Cardiac muscle cell (in vitro differentiated cells and primary cell): ENCODE data around the gene NRTN. TPM values are rescaled to one million over a fixed set of nuclear protein-coding genes. Genes with fewer than 3 reads are reported as not detected.

ENCODE experiments used
- DNase-seq, 2 donors: peaks; one replicate each; pipeline versions ENCODE4 v3.0.0 to v3.0.0-alpha.2; 2010 to 2017; ENCODE audit warnings: low read depth in 1 of 2, low spot score in 1 of 2
- H3K27ac ChIP-seq: fragments of 200-600 bp; sonication (generic); 2 replicates; pipeline ENCODE4 v1.5.1; 2016
- H3K27me3 ChIP-seq: fragments of 200-600 bp; sonication (generic); 2 replicates; pipeline ENCODE4 v1.6.0; 2016; ENCODE audit warnings: control low read depth
- H3K36me3 ChIP-seq: fragments of 200-600 bp; sonication (generic); 2 replicates; pipeline ENCODE4 v1.5.1; 2016; ENCODE audit warnings: control low read depth
- H3K4me1 ChIP-seq: fragments of 200-600 bp; sonication (generic); 2 replicates; pipeline ENCODE4 v1.8.1; 2017; ENCODE audit warnings: low read depth, mild to moderate bottlenecking, mixed run types
- H3K4me3 ChIP-seq: fragments of 200-600 bp; sonication (generic); 2 replicates; pipeline ENCODE4 v1.5.1; 2016; ENCODE audit warnings: mild to moderate bottlenecking
- H3K9me3 ChIP-seq: fragments of 200-600 bp; sonication (generic); 2 replicates; pipeline ENCODE4 v1.5.1; 2017; ENCODE audit warnings: low read depth, mild to moderate bottlenecking, control low read depth
- CTCF ChIP-seq: IDR thresholded peaks from 2 replicates; pipeline ENCODE4 v1.5.1; 2012; ENCODE audit warnings: low read depth, mild to moderate bottlenecking, low read length
- polyA plus RNA-seq: library from polyadenylated mRNA; unstranded; fragments of >200 nt; fragmentation: Nextera tagmentation; extraction: Ambion mirVana; gene quantifications from 2 replicates; pipeline ENCODE4 v1.2.1, GENCODE V29; 2016
- total RNA-seq: library from RNA; depleted of rRNA; stranded (reverse); fragments of >200 nt; gene quantifications from 2 replicates; pipeline ENCODE4 v1.2.3, GENCODE V29; 2016

Gene NRTN
- total and polyA plus RNA-seq, 2 experiments from 2014 or later: 36.1 to 68.2 TPM

- no peaks in the 10 kb centered on the region for H3K27me3 ChIP-seq
- H3K4me3 ChIP-seq: no peak overlapping the region
- H3K9me3 ChIP-seq: no peaks in the 10 kb centered on the region
- H3K4me1 ChIP-seq: no peaks in the 10 kb centered on the region
- no peak overlapping the region for H3K27ac ChIP-seq
- TF ChIP-seq CTCF: no peak
- H3K36me3 ChIP-seq: no peaks in the 10 kb centered on the region
- DNase-seq: no peak
Measured at GRCh38 chr19:5814123-5814851, 9.4 kb downstream of the NRTN start.

GRCh38 chr19:5814852-5815246 is 10.0 kb downstream of the NRTN start:
- no peaks in the 10 kb centered on the region for H3K27me3 ChIP-seq
- H3K27ac ChIP-seq: no peak overlapping the region
- H3K4me1 ChIP-seq: no peaks in the 10 kb centered on the region
- H3K4me3 ChIP-seq: no peak overlapping the region
- no peaks in the 10 kb centered on the region for H3K36me3 ChIP-seq
- DNase-seq: no peak
- H3K9me3 ChIP-seq: no peaks in the 10 kb centered on the region
- no peak for TF ChIP-seq CTCF

- no peaks in the 10 kb centered on the region for H3K36me3 ChIP-seq
- H3K4me1 ChIP-seq: peaks cover 4% of the 10 kb centered on the region
- H3K27ac ChIP-seq: no peak overlapping the region
- DNase-seq: no peak
- TF ChIP-seq CTCF: no peak
- H3K27me3 ChIP-seq: no peaks in the 10 kb centered on the region
- no peaks in the 10 kb centered on the region for H3K9me3 ChIP-seq
- no peak overlapping the region for H3K4me3 ChIP-seq
Measured at GRCh38 chr19:5817218-5817617, 12.4 kb downstream of the NRTN start.

- no peak for TF ChIP-seq CTCF
- H3K27ac ChIP-seq: no peak overlapping the region
- no peaks in the 10 kb centered on the region for H3K9me3 ChIP-seq
- DNase-seq: no peak
- H3K36me3 ChIP-seq: no peaks in the 10 kb centered on the region
- H3K4me1 ChIP-seq: peaks cover 4% of the 10 kb centered on the region
- H3K27me3 ChIP-seq: no peaks in the 10 kb centered on the region
- H3K4me3 ChIP-seq: no peak overlapping the region
Measured at GRCh38 chr19:5818594-5818993, 13.7 kb downstream of the NRTN start.

- no peak for TF ChIP-seq CTCF
- H3K27me3 ChIP-seq: no peaks in the 10 kb centered on the region
- no peaks in the 10 kb centered on the region for H3K9me3 ChIP-seq
- H3K4me1 ChIP-seq: peaks cover 4% of the 10 kb centered on the region
- H3K4me3 ChIP-seq: no peak overlapping the region
- H3K36me3 ChIP-seq: no peaks in the 10 kb centered on the region
- no peak for DNase-seq
- H3K27ac ChIP-seq: no peak overlapping the region
Measured at GRCh38 chr19:5820785-5821184, 15.9 kb downstream of the NRTN start.
